ENCODE measurements around the gene IMPACT.

GRCh38 chr18:24447961-24448360, 21.5 kb downstream of the IMPACT start:
- TF ChIP-seq EZH2 (IDR thresholded peaks at IDR 0.05) (no peak), POLR2AphosphoS5 (IDR thresholded peaks at IDR 0.05; ENCODE audit: borderline replicate concordance, low read depth, low read length) (no peak)
